HG02610 (cell line): ENCODE results near the gene ORM2.
"Not testable (repeated sequence)": the region's sequence is repeated elsewhere in the genome, so short reads cannot be mapped to it uniquely, and the experiment has no call there.

Source experiments
- ATAC-seq: cut with Tn5 transposase; IDR thresholded peaks from one replicate; pipeline ENCODE4 v1.9.1; 2021; ENCODE audit warnings: mild to moderate bottlenecking, moderate library complexity; ENCODE audit not compliant: unreplicated experiment

Gene ORM2

DNA sequence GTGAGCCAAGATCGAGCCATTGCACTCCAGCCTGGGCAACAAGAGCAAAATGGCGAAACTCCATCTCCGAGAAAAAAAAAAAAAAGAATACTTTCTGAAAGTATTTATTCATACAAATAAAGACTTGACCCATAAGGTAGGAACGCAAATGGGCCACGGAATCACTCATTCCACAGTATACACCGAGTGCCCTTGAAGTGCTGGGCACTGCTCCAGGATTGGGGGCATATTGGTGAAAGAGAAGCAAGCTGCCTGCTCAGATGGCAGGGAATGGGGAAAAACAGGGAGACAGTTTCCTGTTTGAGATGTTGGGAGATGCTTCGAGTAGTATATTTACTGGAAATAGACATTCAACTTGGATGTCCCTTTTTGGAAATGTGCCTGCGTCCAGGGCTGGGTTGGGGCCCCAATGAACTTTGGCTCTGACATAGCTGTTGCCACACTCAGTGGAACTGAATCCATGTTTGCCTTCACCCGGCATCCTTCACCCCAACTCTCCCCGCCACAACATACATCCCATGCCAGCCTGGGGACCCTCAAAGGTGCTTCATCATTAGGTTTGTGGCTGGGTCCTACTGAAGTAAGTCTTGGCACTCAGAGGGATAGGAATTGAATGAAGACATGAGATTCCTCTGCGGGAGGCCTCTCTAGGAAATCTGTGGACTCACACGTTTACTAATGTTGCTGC is 588 bp upstream of the ORM2 start:
- ATAC-seq = not testable (repeated sequence)

DNA sequence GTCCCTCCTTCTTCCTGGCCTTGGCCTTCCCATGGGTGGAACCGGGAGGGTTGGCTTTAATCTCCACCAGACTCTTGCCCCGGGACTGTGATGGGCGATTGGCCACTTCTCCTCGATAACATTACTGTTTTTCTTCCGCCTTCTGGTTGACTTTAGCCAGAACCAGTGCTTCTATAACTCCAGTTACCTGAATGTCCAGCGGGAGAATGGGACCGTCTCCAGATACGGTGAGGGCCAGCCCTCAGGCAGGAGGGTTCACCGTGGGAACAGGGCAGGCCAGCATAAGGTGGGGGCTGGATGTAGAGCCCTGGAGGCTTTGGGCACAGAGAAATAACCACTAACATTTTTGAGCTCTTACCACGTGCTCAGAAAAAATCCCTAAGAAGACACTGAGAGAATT is 967 bp downstream of the ORM2 start:
- no peak for ATAC-seq

DNA sequence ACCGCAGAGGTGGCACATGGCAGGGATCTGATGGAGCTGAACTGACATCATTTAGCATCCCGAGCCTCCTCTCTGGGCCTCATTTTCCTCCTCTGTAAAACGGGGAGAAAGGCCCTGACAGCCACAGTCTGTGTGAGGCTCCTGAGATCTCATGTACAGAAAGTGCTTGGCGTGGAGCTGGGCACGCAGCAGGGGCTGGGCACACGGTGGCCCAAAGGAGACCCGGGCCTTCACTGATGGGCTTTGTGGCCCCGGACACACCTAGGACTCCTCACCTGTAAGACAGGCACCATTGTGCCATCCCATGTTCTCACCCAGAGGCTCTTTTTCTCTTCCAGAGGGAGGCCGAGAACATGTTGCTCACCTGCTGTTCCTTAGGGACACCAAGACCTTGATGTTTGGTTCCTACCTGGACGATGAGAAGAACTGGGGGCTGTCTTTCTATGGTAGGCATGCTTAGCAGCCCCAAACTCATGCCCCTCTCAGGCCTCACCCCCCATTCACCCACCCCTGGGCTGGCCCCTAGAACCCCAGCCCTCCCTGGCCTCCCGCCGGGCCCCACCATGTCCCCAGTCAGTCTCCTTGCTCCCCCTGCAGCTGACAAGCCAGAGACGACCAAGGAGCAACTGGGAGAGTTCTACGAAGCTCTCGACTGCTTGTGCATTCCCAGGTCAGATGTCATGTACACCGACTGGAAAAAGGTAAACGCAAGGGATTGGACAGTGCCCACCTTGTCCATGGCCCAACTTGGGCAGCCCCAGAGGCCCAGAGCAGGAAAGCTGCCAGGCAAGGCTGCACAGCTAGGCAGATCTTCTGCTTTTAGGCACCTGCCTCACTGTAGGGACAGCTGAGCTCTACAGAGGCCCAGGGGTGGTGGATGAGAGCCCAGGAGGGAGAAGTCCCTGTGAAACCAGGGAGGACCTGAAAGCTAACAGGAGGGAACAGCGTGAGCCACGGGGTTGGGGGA is 1.8 kb downstream of the ORM2 start:
- not testable (repeated sequence) for ATAC-seq

DNA sequence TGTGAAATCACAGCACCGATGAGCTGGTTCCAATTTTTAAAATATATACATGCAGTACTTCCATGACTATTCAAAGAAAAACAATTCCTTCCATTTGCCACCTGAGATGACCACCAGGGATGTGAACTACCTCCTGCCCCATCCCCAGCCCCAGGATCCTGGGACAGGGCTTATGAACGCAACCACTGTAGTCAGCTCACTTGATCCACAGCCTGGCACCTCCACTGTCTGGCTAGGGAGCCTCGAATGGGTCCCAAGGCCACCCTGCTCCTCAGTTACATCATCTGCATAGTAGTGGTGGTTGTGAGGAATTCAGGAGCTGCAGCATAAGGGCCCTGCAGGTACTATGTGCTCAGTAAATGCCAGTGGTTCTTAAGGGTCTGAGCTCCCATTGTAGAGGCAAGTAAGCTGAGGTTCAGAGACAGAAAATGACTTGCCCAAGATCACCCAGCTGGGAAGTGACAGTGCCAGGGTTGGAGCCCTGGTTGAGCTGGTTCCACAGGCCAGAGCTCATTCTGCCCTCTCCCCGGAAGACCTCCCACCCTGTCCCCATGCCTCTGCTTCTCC is 2.9 kb downstream of the ORM2 start:
- ATAC-seq = not testable (repeated sequence)

DNA sequence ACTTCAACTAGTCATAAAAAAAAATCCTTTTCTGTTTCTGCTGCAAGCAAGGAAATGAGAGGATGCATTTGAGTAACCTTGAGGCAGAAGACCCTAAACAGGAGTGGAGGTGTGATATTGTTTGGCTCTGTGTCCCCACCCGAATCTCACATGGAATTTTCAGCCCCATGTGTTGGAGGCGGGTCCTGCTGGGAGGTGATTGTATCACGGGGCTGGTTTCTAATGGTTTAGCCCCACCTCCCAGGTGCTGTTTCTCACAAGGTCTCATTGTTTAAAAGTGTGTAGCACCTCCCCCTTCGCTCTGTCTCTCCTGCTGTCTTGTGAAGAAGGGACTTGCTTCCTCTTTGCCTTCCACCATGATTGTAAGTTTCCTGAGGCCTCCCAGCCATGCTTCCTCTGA is 4.0 kb downstream of the ORM2 start:
- ATAC-seq = not testable (repeated sequence)

DNA sequence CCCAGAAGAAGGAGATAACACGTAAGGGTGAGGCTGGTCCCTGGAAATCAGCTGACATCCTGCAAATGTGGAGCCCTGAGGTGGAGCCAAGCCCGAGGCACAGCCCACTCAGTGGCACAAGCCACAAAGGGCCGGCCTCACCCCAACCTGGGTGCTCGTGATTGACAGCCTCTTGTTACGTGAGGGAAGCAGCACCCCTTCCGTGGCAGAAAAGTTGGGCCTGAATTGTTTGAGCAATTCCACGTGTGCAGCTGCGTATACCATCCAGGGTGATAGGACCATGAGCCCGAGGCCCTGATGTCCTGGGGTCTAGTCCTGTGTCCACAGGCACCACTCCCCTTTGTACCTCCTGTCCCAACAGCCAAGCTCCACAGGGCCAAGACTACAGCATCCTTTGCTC is 4.8 kb downstream of the ORM2 start:
- ATAC-seq = no peak

DNA sequence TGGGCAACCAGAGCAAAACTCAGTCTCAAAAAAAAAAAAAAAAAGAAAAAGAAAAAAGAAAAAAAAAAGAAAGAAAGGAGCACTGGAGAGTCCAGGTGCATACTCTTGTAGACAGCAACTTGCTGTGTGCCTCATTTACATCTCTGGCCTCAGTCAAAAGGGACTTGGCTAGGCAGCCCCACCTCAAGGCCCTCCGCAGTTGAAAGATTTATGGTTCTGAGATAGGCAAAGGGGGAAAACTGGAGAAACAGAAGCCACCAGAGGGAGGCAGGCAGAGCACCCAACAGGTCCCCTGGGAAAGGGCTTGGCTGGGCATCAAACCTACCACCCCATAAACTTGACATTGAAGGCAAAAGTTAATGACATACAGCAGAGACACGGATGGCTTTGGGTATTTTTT is 6.1 kb downstream of the ORM2 start:
- ATAC-seq = no peak

DNA sequence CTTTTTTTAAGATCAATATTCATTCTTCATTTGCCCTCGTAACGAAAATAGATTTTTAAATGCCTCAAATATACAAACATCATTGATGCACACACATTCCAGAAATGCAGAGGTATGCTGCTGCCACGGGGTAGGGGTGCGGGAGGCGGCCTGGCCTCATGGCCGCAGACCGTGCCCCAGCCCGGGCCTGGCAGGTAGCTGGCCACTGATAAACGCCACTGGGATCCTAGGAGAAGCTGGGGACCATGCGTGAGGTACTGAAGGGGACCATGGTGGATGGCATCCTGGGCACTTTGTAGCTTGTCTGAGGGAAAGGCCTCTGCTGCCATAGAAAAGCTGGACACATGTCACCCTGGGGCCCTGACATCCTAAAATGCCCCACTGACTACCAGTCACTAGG is 6.5 kb downstream of the ORM2 start:
- ATAC-seq = no peak

DNA sequence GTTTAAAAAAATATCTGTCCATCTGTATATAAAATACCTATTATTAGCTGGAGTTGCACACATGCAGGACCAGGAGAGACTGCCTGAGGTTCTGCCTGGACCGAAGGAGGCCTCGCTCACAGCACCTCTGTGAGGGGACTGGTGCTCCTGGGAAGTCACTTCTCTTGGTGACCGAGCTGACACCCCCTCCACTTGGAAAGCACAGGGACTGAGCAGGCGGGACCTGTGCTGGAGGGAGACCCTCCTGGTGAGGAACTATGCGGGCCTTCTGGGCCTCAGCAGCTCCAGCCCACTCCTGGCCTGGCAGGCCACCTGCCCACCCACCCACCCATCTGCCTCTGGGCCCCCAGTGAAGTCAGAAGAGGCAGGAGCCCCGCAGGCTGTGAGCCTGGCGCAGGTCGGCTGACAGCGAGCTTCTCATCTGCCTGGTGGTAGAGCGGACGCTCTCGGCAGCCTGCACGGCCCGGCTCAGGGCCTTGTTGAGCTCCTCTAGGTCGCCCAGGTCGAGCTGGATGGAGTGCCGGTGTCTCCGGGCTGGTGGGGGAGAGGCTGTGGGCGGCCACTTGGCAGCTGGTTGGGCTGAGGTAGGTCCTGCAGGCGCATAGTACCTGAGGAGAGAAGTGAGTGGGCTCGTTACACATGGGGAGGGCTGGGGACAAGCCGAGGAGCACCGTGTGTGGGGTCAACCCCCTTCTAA is 7.2 kb downstream of the ORM2 start:
- ATAC-seq = no peak

DNA sequence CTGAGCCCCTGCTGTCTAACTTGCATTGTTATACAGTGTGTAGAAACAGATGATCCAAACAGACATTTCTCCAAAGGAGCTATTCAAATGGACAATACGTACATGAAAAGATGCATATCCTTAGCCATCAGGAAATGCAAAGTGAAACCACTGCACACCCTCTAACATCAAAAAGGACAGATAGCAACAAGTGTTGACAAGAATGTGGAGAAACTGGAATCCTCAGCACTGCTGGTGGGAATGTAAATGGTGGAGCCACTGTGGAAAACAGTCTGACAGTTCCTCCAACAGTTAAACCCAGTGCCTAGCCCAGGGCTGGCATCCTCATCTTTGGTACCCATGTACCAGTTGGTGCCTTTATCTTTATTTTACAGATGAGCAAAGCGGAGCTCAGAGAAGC is 8.5 kb downstream of the ORM2 start:
- no peak for ATAC-seq

DNA sequence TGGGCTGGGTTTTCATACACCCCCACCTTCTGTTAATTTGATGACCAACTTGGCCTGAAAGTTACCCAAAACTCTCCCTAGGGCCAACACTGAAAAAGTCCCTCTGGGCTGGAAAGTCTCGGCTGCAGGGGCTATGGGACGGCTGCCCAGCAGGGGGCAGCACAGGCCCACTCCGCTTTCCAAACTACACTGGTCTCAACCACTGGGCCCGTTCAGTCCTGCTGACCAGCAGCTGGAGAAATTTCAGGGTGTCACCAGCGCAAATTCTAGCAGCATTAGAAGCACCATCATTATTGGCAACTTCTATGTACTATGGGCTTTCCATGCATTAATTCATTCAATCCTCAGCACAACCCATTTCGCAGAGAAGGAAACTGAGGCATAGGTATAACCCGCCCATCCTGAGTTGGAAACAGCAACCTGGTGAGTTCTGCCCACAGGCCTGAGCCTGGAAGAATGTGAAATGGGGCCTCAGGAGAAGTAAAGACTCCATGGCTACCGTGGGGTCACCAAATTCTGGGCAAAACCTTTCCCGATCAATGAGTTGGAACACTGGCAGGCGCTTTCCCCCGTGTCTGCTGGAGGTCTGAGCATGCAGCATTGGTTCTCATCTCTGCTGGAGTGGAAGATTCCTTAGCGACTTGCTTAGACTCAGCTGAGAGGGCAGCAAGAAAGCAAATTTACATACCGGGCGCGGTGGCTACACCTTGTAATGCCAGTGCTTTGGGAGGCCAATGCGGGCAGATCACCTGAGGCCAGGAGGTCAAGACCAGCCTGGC is 9.7 kb downstream of the ORM2 start:
- peak; percentile 60 for ATAC-seq

DNA sequence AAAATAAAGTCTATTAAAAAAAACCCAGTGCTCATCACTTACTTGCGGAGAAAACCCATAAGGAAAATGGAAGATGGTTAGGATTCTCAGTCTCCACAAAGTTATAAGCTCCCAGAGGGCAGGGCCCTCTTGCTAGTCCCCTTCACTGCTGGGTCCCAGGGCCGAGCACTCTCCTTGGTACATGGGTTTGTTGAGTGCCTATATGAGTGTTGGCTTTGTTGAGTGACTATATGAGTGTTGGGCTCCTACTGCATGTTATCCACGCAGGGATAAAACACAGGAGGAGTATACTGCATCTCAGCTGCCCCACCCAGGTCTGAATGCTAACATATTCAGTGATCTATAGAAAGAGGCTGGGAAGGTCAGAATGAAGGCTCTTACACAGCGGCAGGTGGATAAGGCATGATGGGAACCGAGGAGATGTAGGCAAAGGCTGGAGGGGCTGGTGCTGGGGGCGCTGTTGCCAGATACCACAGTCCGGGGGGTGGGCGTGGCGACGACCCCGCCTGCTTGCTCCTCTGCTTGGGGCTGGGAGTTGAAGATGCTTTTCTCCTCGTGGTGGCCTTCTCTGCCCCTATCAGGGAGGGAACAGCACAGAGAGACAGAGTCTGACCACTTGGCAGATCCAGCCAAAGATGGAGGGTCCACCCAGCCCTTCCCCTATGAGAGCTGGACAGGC is 11.6 kb downstream of the ORM2 start:
- no peak for ATAC-seq

DNA sequence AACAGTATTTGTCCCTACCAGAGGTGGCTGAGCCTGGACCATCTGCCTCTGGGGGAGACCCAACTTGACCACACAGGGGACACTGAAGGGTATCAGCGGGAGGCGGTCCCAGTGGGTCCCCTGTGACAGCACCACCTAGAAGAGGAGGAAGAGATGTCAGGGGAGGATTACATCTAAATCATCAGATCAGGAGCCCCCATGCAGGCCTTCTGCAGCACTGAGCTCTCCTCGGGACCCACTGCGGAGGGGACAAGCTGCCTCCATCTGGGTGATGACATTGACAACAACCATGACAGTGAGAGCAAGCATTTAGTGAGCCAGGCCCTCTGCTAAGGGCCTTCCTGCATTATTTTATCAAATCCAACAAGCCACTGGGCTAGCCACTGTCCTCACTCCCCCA is 12.3 kb downstream of the ORM2 start:
- no peak for ATAC-seq

DNA sequence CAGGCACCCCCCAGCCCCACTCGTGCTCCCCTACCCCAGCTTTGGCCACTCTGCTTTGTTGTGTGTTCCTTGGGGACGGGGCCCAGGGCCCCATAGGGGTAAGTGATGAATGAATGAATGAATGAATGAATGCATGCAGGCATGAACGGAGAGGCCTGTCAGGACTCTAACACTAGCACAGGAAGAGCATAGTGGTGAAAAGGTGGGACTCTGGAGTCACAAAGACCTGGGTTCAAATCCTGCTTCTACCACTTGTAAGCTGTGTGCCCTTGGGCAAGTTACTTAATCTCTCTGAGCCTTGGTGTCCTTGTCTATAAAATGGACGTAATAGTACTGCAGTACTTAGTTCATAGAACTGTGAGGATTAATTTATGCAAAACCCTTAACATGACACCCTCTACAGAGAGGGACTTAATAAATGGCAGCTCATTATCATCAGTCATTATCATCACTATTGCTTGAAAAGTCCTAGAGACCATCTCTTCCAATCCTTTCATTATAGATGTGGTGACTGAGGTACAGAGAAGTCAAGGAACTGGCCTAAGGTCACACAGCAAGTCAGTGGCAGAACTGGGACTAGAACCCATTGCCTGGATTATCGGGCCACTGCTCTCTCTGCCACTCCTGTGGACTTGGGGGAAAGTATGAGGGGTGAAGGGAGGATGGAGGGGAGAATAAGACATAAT is 13.2 kb downstream of the ORM2 start:
- no peak for ATAC-seq

DNA sequence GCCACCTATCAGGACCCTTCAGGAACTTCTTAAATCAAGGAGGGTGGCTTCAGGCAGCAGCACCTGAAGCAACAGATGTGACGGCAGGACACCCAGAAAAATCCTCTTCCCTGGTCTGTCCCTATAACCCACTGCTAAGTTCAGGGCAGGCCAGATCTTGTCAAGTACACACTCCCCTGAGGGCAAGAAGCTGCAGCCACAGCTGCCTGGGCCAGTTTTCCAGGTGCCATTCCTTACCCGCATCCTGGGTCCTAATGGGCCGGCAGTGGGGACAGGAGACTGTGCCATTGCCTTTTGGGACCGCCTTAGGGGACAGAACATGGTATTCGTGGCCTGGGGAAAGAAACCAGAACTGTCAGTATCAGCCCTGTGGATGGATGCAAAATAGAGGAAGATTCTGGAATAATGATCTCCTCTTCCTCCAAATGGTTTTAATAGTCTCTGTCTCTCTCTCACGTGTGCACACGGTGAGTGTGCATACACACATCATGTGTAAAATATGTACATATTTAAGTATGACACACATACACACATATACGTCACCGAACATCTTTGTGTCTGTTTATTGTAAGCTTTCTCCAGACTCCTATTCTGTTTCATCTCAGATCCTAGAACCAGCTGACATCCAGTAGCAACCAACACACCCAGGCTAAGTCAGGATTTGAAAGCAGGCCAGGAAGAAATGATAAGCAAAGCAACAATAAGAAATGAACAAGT is 14.0 kb downstream of the ORM2 start:
- ATAC-seq = no peak

DNA sequence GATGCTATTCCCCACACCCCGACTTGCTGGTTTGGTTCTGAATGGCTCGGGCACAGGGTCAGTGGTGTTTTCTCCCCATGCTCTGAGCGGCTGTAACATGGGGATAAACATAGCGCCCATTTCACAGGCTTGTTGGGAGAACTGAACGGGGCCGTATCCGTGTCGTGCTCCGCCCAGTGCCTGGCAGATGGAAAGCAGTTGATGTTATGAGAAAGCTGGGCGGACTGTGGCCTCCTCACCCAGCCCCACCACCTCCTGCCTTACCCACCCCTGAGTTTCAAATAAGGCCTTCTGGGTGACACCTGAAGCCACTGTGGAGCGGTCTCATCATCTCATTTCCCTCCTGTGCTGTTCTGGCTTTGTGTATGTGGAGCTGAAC is 14.5 kb downstream of the ORM2 start:
- no peak for ATAC-seq

DNA sequence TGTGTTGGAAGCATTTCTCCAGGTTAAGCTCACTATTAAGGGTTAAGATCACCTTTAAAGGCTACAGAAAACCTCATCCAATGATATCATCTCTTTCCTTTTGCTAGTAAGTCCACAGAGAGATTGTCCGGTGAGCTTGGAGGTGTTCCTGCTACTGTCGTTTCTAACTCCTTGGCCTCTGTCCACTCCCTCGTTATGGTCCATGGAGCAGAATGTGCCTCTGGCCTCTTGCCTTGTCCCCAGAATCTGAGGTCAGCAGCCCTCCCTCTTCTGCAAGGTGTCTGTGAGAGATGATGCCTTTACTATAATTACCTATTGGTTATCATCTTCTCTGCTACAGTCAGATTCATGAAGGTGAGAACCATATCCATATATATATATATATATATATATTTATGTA is 15.0 kb downstream of the ORM2 start:
- no peak for ATAC-seq

DNA sequence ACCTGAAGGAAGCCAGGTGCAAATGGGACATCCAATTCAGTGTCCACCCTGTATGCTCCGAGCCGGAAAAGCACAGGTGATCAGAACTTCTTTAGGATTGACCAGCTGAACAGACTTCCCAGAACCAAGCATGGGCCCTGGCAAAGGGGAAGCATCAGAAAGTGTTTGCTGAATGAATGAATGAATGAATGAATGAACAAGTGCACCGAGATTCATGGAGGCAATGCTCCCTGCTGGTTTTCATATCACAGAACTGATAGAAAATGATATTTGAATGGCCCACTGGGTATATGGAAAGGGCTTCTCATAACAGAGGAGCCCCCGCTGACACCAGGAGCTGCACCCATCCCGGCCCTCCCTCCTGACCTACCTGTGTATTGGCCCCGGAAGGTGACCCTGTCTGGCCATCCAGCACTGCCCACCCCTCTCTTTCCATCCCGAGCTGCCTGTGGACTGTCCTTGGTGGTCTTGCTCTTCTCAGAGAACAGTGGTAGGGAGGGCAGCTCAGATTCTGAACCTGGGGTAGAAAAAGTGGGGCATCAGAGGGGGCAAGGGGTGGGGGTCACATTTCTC is 15.9 kb downstream of the ORM2 start:
- ATAC-seq = no peak
